Measurements from ENCODE around the gene IGF1R.

The IGF1R gene

GRCh38 chr15:98860281-98861041, 212.1 kb downstream of the IGF1R start:
- Mint-ChIP-seq H3K27ac (ENCODE audit: low read depth) (no peak overlapping the region), H3K36me3 (ENCODE audit: insufficient read depth) (peaks cover 2% of the 10 kb centered on the region), H3K4me3 (no peak overlapping the region), H3K4me1 (peaks cover 8% of the 10 kb centered on the region), H3K27me3 (peaks cover 12% of the 10 kb centered on the region), H3K9me3 (no peaks in the 10 kb centered on the region)
- DNase-seq (ENCODE audit: low spot score in 2 of 2) (no peak), ATAC-seq (replicated peaks; ENCODE audit: extremely low read depth, poor library complexity, severe bottlenecking) (no peak)

GRCh38 chr15:98861188-98861587, 212.8 kb downstream of the IGF1R start:
- H3K27me3 Mint-ChIP-seq, result peaks cover 12% of the 10 kb centered on the region
- peaks cover 15% of the 10 kb centered on the region for H3K4me1 Mint-ChIP-seq
- H3K36me3 Mint-ChIP-seq (ENCODE audit: insufficient read depth), result peaks cover 2% of the 10 kb centered on the region
- no peak for DNase-seq (ENCODE audit: low spot score in 2 of 2)
- ATAC-seq (replicated peaks; ENCODE audit: extremely low read depth, poor library complexity, severe bottlenecking), result no peak
- H3K9me3 Mint-ChIP-seq, result no peaks in the 10 kb centered on the region
- H3K27ac Mint-ChIP-seq (ENCODE audit: low read depth), result peak overlapping the region; percentile 35
- no peak overlapping the region for H3K4me3 Mint-ChIP-seq

DNA sequence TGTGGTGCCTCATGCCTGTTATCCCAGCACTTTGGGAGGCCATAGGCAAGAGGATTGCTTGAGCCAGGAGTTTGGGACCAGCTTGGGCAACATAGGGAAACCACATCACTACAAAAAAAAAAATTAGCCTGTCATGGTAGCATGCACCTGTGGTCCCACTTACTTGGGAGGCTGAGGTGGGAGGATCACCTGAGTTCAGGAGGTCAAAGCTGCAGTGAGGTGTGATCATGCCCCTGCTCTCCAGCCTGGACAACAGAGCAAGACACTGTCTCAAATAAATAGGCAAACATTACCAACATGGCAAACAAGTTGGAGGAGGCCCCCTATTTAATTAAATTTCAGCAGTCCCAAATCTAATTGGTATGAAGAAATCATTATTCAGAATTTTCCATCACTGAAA, 215.6 kb downstream of the IGF1R start:
- peaks cover 2% of the 10 kb centered on the region for H3K36me3 Mint-ChIP-seq (ENCODE audit: insufficient read depth)
- no peak overlapping the region for H3K27ac Mint-ChIP-seq (ENCODE audit: low read depth)
- H3K4me1 Mint-ChIP-seq, result peaks cover 23% of the 10 kb centered on the region
- H3K27me3 Mint-ChIP-seq, result peaks cover 3% of the 10 kb centered on the region
- ATAC-seq (replicated peaks; ENCODE audit: extremely low read depth, poor library complexity, severe bottlenecking) (no peak), DNase-seq (ENCODE audit: low spot score in 2 of 2) (no peak)
- H3K4me3 Mint-ChIP-seq, result no peak overlapping the region
- H3K9me3 Mint-ChIP-seq, result no peaks in the 10 kb centered on the region

DNA sequence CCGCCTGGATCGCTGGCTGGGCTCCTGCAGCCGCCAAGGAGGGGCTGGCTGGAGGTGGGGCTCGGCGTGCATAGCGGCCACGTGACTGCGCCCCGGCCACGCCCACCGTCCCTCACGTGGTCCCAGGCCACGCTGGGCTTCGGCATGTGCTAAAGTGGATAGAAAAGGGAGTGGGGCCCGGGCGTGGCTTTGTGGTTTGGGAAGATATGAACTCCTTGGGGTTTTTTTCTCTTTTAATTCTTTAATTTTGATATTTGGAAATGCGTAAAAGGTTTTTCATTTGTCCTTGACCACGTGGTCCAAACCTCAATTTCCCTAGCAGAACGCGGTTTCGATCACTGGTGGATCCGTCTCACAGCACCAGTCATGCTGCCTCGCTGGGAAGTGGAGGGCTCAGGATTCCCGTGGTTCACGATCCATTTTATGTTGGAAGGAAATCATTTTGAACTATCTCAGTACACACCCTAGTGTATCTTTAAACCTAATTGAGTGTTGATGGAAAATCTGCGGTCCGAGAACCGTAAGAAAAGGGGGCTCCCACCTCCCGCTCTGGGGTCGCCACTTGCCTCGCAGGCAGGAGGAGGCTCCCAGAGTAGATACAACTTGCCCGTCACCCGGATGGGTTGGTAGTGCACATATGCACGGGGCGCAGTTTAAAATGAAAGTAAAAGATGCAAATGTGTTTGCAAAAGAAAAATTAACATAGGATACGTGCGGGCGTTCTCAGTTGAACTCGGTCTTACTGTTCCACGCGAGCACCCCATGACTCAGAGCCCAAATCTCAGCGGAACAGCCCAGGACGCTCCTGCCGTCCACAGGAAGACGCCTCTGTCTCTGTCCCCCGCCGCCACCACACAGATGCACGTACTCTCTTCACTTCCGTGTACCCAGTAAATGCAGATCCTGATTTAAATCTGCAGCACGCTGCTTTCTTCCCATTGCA, 217.3 kb downstream of the IGF1R start:
- peak; percentile 93 for ATAC-seq (replicated peaks; ENCODE audit: extremely low read depth, poor library complexity, severe bottlenecking)
- peak; percentile 41 to 50 for DNase-seq (ENCODE audit: low spot score in 2 of 2)
- Mint-ChIP-seq H3K4me3 (peak overlapping the region; percentile 81), H3K27me3 (peaks cover 13% of the 10 kb centered on the region), H3K9me3 (no peaks in the 10 kb centered on the region), H3K36me3 (ENCODE audit: insufficient read depth) (peaks cover 2% of the 10 kb centered on the region), H3K4me1 (peaks cover 23% of the 10 kb centered on the region), H3K27ac (ENCODE audit: low read depth) (peak overlapping the region; percentile 88)

GRCh38 chr15:98866511-98866910, 218.2 kb downstream of the IGF1R start:
- Mint-ChIP-seq H3K9me3 (no peaks in the 10 kb centered on the region), H3K4me1 (peaks cover 23% of the 10 kb centered on the region), H3K36me3 (ENCODE audit: insufficient read depth) (peaks cover 2% of the 10 kb centered on the region), H3K27me3 (peaks cover 19% of the 10 kb centered on the region), H3K27ac (ENCODE audit: low read depth) (peak overlapping the region; percentile 88), H3K4me3 (peak overlapping the region; percentile 81)
- DNase-seq (ENCODE audit: low spot score in 2 of 2), result no peak
- no peak for ATAC-seq (replicated peaks; ENCODE audit: extremely low read depth, poor library complexity, severe bottlenecking)

DNA sequence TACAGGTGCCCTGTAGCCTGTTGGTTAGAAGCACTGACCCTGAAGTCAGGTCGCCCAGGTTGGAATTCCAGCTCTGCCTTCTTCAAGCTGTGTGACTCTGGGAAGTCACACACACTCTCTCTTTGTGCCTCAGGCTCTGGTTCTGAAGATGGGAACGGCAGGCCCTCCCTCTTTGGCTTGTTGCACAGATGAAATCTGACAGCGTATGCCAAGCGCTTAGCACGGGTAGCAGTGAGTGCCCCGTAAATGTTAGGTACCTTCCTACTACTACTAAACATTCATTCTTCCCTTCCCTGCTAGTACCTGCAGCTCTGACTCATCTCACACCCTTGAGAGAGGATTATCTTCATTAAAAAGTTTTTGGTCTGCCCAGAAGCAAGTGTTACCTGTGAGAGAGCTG, 220.2 kb downstream of the IGF1R start:
- H3K27me3 Mint-ChIP-seq, result peaks cover 35% of the 10 kb centered on the region
- peaks cover 2% of the 10 kb centered on the region for H3K36me3 Mint-ChIP-seq (ENCODE audit: insufficient read depth)
- H3K27ac Mint-ChIP-seq (ENCODE audit: low read depth), result no peak overlapping the region
- H3K4me1 Mint-ChIP-seq, result peaks cover 23% of the 10 kb centered on the region
- H3K9me3 Mint-ChIP-seq, result no peaks in the 10 kb centered on the region
- ATAC-seq (replicated peaks; ENCODE audit: extremely low read depth, poor library complexity, severe bottlenecking), result no peak
- DNase-seq (ENCODE audit: low spot score in 2 of 2), result no peak
- no peak overlapping the region for H3K4me3 Mint-ChIP-seq

GRCh38 chr15:98870788-98871187, 222.4 kb downstream of the IGF1R start:
- Mint-ChIP-seq H3K9me3 (no peaks in the 10 kb centered on the region), H3K4me3 (no peak overlapping the region), H3K36me3 (ENCODE audit: insufficient read depth) (no peaks in the 10 kb centered on the region), H3K4me1 (peaks cover 12% of the 10 kb centered on the region), H3K27me3 (peaks cover 53% of the 10 kb centered on the region), H3K27ac (ENCODE audit: low read depth) (no peak overlapping the region)
- ATAC-seq (replicated peaks; ENCODE audit: extremely low read depth, poor library complexity, severe bottlenecking), result no peak
- no peak for DNase-seq (ENCODE audit: low spot score in 2 of 2)

GRCh38 chr15:98872774-98873173, 224.4 kb downstream of the IGF1R start:
- ATAC-seq (replicated peaks; ENCODE audit: extremely low read depth, poor library complexity, severe bottlenecking) (no peak), DNase-seq (ENCODE audit: low spot score in 2 of 2) (no peak)
- H3K4me3 Mint-ChIP-seq, result no peak overlapping the region
- no peaks in the 10 kb centered on the region for H3K36me3 Mint-ChIP-seq (ENCODE audit: insufficient read depth)
- H3K9me3 Mint-ChIP-seq, result no peaks in the 10 kb centered on the region
- H3K4me1 Mint-ChIP-seq, result no peaks in the 10 kb centered on the region
- peaks cover 55% of the 10 kb centered on the region for H3K27me3 Mint-ChIP-seq
- no peak overlapping the region for H3K27ac Mint-ChIP-seq (ENCODE audit: low read depth)

DNA sequence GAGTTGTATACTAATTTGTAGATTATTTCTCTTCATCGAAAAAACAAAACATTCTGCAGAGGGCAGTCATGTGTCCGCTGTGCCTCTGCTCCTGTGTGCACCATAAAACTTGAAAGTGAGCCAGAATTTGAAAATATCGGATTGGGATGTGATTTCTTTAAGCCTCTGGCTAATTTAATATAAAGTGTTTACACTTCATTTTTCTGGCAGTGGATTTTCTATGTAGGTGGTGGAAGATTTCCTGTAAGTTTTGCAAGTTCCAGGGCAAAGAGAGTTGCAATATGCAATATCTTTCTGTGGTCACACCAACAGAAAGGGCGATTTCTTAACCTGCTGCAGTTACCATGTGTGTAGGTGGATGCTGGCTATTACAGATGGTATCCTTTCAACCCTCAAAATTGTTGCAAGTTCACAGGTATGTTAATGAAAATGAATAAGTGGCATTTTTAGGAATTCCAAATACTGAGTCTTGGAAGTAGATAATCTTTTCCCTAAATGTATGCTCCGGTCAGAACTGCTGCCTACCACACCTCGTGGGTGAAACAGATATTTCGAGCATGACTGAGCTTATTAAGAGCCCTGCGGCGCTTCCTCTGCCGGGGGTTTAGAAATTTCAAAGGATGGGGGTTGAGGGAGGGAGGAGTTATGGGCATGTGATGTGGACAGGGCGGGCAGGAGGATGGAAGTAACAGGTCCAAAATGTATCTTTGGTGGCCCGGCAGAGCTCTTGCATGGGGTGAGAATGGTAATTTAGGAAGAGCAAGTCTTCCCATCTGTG, 225.3 kb downstream of the IGF1R start:
- DNase-seq (ENCODE audit: low spot score in 2 of 2), result no peak
- no peak overlapping the region for H3K4me3 Mint-ChIP-seq
- no peak overlapping the region for H3K27ac Mint-ChIP-seq (ENCODE audit: low read depth)

DNA sequence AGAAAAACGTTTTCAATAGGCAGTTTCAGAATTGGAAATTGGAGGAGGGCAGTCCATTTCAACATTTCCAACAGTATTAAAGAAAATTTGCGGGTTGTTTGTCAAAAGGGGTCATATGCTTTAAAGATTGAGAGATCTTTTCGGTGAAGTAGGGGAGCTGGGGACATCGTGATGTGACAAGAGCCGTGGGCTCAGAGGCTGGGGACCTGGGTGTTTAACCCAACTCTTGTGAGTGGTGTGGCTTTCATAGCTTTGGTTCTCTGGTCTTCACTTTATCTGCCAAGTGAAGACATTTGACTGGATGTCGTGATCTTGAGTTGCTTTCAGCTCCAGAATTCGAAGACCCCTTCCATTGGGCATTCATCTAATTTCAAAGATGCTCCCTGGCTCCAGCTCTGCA, 226.0 kb downstream of the IGF1R start:
- peaks cover 54% of the 10 kb centered on the region for H3K27me3 Mint-ChIP-seq
- H3K9me3 Mint-ChIP-seq, result no peaks in the 10 kb centered on the region
- ATAC-seq (replicated peaks; ENCODE audit: extremely low read depth, poor library complexity, severe bottlenecking) (no peak), DNase-seq (ENCODE audit: low spot score in 2 of 2) (no peak)
- no peak overlapping the region for H3K4me3 Mint-ChIP-seq
- H3K4me1 Mint-ChIP-seq, result no peaks in the 10 kb centered on the region
- no peak overlapping the region for H3K27ac Mint-ChIP-seq (ENCODE audit: low read depth)
- H3K36me3 Mint-ChIP-seq (ENCODE audit: insufficient read depth), result no peaks in the 10 kb centered on the region

More for the DNA sequence above, 225.3 kb downstream of the IGF1R start:
- Mint-ChIP-seq H3K4me1 (no peaks in the 10 kb centered on the region), H3K9me3 (no peaks in the 10 kb centered on the region), H3K27me3 (peaks cover 55% of the 10 kb centered on the region), H3K36me3 (ENCODE audit: insufficient read depth) (no peaks in the 10 kb centered on the region)
- no peak for ATAC-seq (replicated peaks; ENCODE audit: extremely low read depth, poor library complexity, severe bottlenecking)

DNA sequence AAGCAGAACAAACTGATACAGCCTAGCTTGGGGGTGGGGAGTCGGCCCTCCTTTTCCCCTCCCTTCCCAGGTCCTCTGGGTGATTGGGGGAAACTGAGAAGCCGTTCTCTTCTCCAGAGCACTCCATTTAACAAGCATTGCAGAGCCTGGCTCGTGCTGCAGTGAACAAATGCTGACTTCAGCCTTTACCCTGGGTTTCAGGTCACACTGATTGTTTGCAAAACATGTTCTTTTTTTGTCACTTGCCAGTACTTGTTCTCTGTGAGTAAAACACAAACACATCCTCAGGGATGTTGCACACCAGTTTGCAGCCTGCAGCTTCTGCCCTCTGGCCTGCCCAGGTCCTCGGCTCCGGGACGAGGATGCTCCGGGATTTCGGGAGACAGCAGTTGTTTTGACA, 226.4 kb downstream of the IGF1R start:
- ATAC-seq (replicated peaks; ENCODE audit: extremely low read depth, poor library complexity, severe bottlenecking) (no peak), DNase-seq (ENCODE audit: low spot score in 2 of 2) (no peak)
- H3K36me3 Mint-ChIP-seq (ENCODE audit: insufficient read depth), result no peaks in the 10 kb centered on the region
- no peak overlapping the region for H3K27ac Mint-ChIP-seq (ENCODE audit: low read depth)
- H3K27me3 Mint-ChIP-seq, result peaks cover 50% of the 10 kb centered on the region
- H3K4me1 Mint-ChIP-seq, result no peaks in the 10 kb centered on the region
- no peak overlapping the region for H3K4me3 Mint-ChIP-seq
- H3K9me3 Mint-ChIP-seq, result no peaks in the 10 kb centered on the region

- no peak for DNase-seq (ENCODE audit: low spot score in 2 of 2)
- H3K4me3 Mint-ChIP-seq, result no peak overlapping the region
Observed at GRCh38 chr15:98875309-98875708, 227.0 kb downstream of the IGF1R start.

More at GRCh38 chr15:98875309-98875708, 227.0 kb downstream of the IGF1R start:
- Mint-ChIP-seq H3K36me3 (ENCODE audit: insufficient read depth) (no peaks in the 10 kb centered on the region), H3K27ac (ENCODE audit: low read depth) (no peak overlapping the region), H3K27me3 (peaks cover 45% of the 10 kb centered on the region), H3K4me1 (no peaks in the 10 kb centered on the region), H3K9me3 (no peaks in the 10 kb centered on the region)
- ATAC-seq (replicated peaks; ENCODE audit: extremely low read depth, poor library complexity, severe bottlenecking), result no peak
